HepG2 (cell line): ENCODE results near the gene C11orf58. TPM values are rescaled to one million over a fixed set of nuclear protein-coding genes. Genes with fewer than 3 reads are reported as not detected.

Experiments
- DPF2 ChIP-seq: sonication (generic); formaldehyde crosslinking; IDR thresholded peaks from 2 replicates; pipeline ENCODE4 v1.4.0; 2020; ENCODE audit warnings: mild to moderate bottlenecking, low read depth, missing genetic modification reagents, borderline replicate concordance
- ETS1 ChIP-seq: sonication (generic); formaldehyde crosslinking; IDR thresholded peaks from 2 replicates; pipeline ENCODE4 v1.4.0; 2020; ENCODE audit warnings: missing genetic modification reagents
- FOXK1 ChIP-seq: sonication (generic); formaldehyde crosslinking; IDR thresholded peaks from 2 replicates; pipeline ENCODE4 v1.4.0; 2020; ENCODE audit warnings: low read depth, missing genetic modification reagents, borderline replicate concordance
- HNRNPUL1 ChIP-seq: fragments of 200-400 bp; formaldehyde crosslinking; IDR thresholded peaks from 2 replicates; pipeline ENCODE4 v1.6.1; 2017; ENCODE audit warnings: low read depth, mild to moderate bottlenecking, low read length, moderate library complexity
- IRF2 ChIP-seq: IDR thresholded peaks from 2 replicates; pipeline ENCODE4 v1.6.1; 2018; ENCODE audit warnings: missing genetic modification reagents, missing compliant biosample characterization
- NCOA2 ChIP-seq: sonication (generic); formaldehyde crosslinking; IDR thresholded peaks from 2 replicates; pipeline ENCODE4 v1.8.0; 2022; ENCODE audit warnings: inconsistent platforms
- NR1H2 ChIP-seq: sonication (generic); formaldehyde crosslinking; IDR thresholded peaks from 2 replicates; pipeline ENCODE4 v1.8.1; 2022; ENCODE audit warnings: low read depth, missing genetic modification reagents, borderline replicate concordance
- NR2F6 ChIP-seq, 2 experiments: IDR thresholded peaks; 2 replicates each; pipeline ENCODE4 v1.6.1; 2016; ENCODE audit warnings: antibody characterized with exemption in 1 of 2, mild to moderate bottlenecking in 1 of 2
- PHF20 ChIP-seq: sonication (generic); formaldehyde crosslinking; IDR thresholded peaks from 2 replicates; pipeline ENCODE4 v1.5.0; 2020; ENCODE audit warnings: mild to moderate bottlenecking, missing genetic modification reagents
- RARG ChIP-seq: sonication (generic); formaldehyde crosslinking; IDR thresholded peaks from 2 replicates; pipeline ENCODE4 v1.4.0; 2020; ENCODE audit warnings: low read depth, mild to moderate bottlenecking, missing genetic modification reagents
- SMARCE1 ChIP-seq: fragments of 450-650 bp; IDR thresholded peaks from 2 replicates; pipeline ENCODE4 v1.6.1; 2017; ENCODE audit warnings: borderline replicate concordance
- TP53 ChIP-seq: sonication (generic); formaldehyde crosslinking; conservative IDR thresholded peaks from 2 replicates; pipeline ENCODE4 v1.4.0; 2020; ENCODE audit warnings: missing genetic modification reagents
- XBP1 ChIP-seq: sonication (generic); formaldehyde crosslinking; IDR thresholded peaks from 2 replicates; pipeline ENCODE4 v1.5.0; 2020; ENCODE audit warnings: missing genetic modification reagents
- ZEB1 ChIP-seq: IDR thresholded peaks from 2 replicates; pipeline ENCODE4 v1.6.1; 2012; ENCODE audit warnings: mild to moderate bottlenecking, low read depth, inconsistent platforms; ENCODE audit not compliant: insufficient replicate concordance
- ZFAT ChIP-seq: sonication (generic); formaldehyde crosslinking; conservative IDR thresholded peaks from 2 replicates; pipeline ENCODE4 v1.8.1; 2023; ENCODE audit warnings: missing genetic modification reagents, inconsistent platforms
- ZNF121 ChIP-seq: sonication (generic); formaldehyde crosslinking; IDR thresholded peaks from 2 replicates; pipeline ENCODE4 v1.5.0; 2020; ENCODE audit warnings: mild to moderate bottlenecking, missing genetic modification reagents
- ZNF331 ChIP-seq: sonication (generic); formaldehyde crosslinking; IDR thresholded peaks from 2 replicates; pipeline ENCODE4 v1.4.0; 2020; ENCODE audit warnings: missing genetic modification reagents
- ZNF337 ChIP-seq: sonication (generic); formaldehyde crosslinking; IDR thresholded peaks from 2 replicates; pipeline ENCODE4 v1.5.1; 2020; ENCODE audit warnings: missing genetic modification reagents, low read depth, mild to moderate bottlenecking, borderline replicate concordance
- ZNF468 ChIP-seq: sonication (generic); formaldehyde crosslinking; IDR thresholded peaks from 2 replicates; pipeline ENCODE4 v1.8.0; 2022; ENCODE audit warnings: mild to moderate bottlenecking, moderate library complexity, missing genetic modification reagents
- ZNF546 ChIP-seq: sonication (generic); formaldehyde crosslinking; conservative IDR thresholded peaks from 2 replicates; pipeline ENCODE4 v1.8.1; 2023; ENCODE audit warnings: mild to moderate bottlenecking, missing genetic modification reagents
- ZNF605 ChIP-seq: sonication (generic); formaldehyde crosslinking; IDR thresholded peaks from 2 replicates; pipeline ENCODE4 v1.8.0; 2022; ENCODE audit warnings: mild to moderate bottlenecking, missing genetic modification reagents
- ZNF670 ChIP-seq: sonication (generic); formaldehyde crosslinking; IDR thresholded peaks from 2 replicates; pipeline ENCODE4 v1.8.0; 2022; ENCODE audit warnings: mild to moderate bottlenecking, missing genetic modification reagents, borderline replicate concordance
- ZNF761 ChIP-seq: sonication (generic); formaldehyde crosslinking; conservative IDR thresholded peaks from 2 replicates; pipeline ENCODE4 v1.4.0; 2020; ENCODE audit warnings: mild to moderate bottlenecking, missing genetic modification reagents
- polyA plus RNA-seq, 8 experiments: library from polyadenylated mRNA; depleted of rRNA in 3 of 8; stranded (reverse) in 7 of 8; unstranded in 1 of 8; fragments of >200 nt; fragmentation: Illumina TruSeq in 4 of 8; extraction: Trizol in 4 of 8; gene quantifications; 2 replicates each; pipeline versions ENCODE4 v1.2.1 to v1.2.3, GENCODE V29; 2011 to 2016; ENCODE audit warnings: low read depth in 4 of 8, missing spikeins in 1 of 8, mixed read lengths in 1 of 8; ENCODE audit not compliant: insufficient read depth in 1 of 8
- total RNA-seq, 5 experiments: library from RNA; depleted of rRNA; stranded (reverse); fragments of >200 nt; fragmentation: Illumina TruSeq; extraction: Trizol; gene quantifications; 2 replicates each; pipeline ENCODE4 v1.2.3, GENCODE V29; 2016; ENCODE audit warnings: low read depth in 1 of 5
- TF ChIP-seq, protein P1 (sequence below): sonication (generic); formaldehyde crosslinking; IDR thresholded peaks from 2 replicates; pipeline ENCODE4 v1.4.0; 2020; ENCODE audit warnings: missing genetic modification reagents; ENCODE audit errors: not compliant biosample characterization
- TF ChIP-seq, protein P2 (sequence below): sonication (generic); formaldehyde crosslinking; IDR thresholded peaks from 2 replicates; pipeline ENCODE4 v1.4.0; 2020; ENCODE audit warnings: missing genetic modification reagents
- TF ChIP-seq, protein P3 (sequence below): sonication (generic); formaldehyde crosslinking; IDR thresholded peaks from 2 replicates; pipeline ENCODE4 v1.5.0; 2020; ENCODE audit warnings: missing genetic modification reagents, mild to moderate bottlenecking, borderline replicate concordance

The C11orf58 gene
- total and polyA plus RNA-seq, 2 of the 13 experiments (the other 11 are each of a cell fraction or from before 2014, with no cell fraction given): 83.8 to 167 TPM

DNA sequence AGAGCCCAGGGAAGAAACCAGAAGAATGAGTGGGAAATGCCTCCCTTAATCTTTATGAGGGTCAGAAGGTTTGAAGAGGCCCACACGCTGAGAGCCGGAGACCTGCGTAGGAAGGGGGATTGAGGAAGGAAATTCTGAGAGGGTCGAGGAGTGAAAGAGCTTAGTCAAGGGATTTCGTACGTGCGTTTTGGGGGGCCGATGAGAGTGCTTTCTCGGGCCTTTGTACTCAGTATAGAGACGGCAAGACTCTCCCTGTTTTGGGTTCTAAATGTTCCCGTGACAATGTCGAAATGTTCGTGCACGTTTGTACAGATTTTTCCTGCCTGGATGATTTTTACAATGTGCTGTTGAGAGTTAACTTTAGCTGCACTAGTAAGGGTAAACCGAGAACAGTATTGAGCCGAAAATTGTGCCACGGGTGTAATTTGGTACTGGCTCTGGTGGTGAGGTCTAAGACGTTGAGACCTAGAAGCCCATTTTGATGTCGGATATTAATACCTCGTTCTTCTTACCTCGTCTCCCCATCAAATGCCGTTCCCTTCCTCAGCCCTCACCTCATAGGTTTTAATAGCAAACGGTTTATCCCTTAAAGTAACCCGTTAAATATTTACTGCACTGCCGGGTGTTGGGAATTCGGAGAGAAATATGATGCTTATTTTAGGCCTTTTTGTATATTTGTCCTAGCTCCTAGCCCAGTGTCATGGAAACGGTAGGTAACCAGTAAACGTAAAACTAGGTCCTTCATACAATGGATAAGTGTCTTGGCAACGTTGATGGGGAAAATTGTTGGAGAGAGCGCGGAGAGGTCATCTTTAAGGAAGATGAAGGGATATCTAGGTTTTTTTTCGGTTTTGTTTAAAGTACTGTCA is 734 bp downstream of the C11orf58 start (continued):
- TF ChIP-seq, protein P1, sequence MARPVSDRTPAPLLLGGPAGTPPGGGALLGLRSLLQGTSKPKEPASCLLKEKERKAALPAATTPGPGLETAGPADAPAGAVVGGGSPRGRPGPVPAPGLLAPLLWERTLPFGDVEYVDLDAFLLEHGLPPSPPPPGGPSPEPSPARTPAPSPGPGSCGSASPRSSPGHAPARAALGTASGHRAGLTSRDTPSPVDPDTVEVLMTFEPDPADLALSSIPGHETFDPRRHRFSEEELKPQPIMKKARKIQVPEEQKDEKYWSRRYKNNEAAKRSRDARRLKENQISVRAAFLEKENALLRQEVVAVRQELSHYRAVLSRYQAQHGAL (CRISPR knock-in tag): no peak
- TF ChIP-seq ZEB1: peak; percentile 0
- no peak for TF ChIP-seq NR2F6 (IDR thresholded peaks at IDR 0.05)
- no peak for TF ChIP-seq NR2F6 (CRISPR knock-in tag; IDR thresholded peaks at IDR 0.05)
- TF ChIP-seq HNRNPUL1: no peak
- TF ChIP-seq ZNF761 (CRISPR knock-in tag): no peak
- TF ChIP-seq, protein P2, sequence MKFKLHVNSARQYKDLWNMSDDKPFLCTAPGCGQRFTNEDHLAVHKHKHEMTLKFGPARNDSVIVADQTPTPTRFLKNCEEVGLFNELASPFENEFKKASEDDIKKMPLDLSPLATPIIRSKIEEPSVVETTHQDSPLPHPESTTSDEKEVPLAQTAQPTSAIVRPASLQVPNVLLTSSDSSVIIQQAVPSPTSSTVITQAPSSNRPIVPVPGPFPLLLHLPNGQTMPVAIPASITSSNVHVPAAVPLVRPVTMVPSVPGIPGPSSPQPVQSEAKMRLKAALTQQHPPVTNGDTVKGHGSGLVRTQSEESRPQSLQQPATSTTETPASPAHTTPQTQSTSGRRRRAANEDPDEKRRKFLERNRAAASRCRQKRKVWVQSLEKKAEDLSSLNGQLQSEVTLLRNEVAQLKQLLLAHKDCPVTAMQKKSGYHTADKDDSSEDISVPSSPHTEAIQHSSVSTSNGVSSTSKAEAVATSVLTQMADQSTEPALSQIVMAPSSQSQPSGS (CRISPR knock-in tag): no peak; the same call in 1 of the 2 replicates
- peak; percentile 1; the same call in 1 of the 2 replicates for TF ChIP-seq XBP1 (CRISPR knock-in tag)
- TF ChIP-seq ZNF670 (CRISPR knock-in tag): no peak
- peak; percentile 2; the same call in 1 of the 2 replicates for TF ChIP-seq ZNF546 (CRISPR knock-in tag)
- peak; percentile 75; the same call in 1 of the 2 replicates for TF ChIP-seq ZNF605 (CRISPR knock-in tag)
- 0 out of 2 replicates have a peak, but pooled peaks have one; percentile 2 for TF ChIP-seq TP53 (CRISPR knock-in tag)
- no peak for TF ChIP-seq ZNF468 (CRISPR knock-in tag)
- no peak for TF ChIP-seq NR1H2
- 0 out of 2 replicates have a peak, but pooled peaks have one; percentile 6 for TF ChIP-seq PHF20 (CRISPR knock-in tag)
- TF ChIP-seq IRF2 (CRISPR knock-in tag): 0 out of 2 replicates have a peak, but pooled peaks have one; percentile 9
- TF ChIP-seq ZNF121 (CRISPR knock-in tag): 0 out of 2 replicates have a peak, but pooled peaks have one; percentile 3
- TF ChIP-seq SMARCE1: no peak
- TF ChIP-seq DPF2 (CRISPR knock-in tag): no peak
- TF ChIP-seq NCOA2 (CRISPR knock-in tag): no peak
- no peak for TF ChIP-seq FOXK1
- TF ChIP-seq RARG (CRISPR knock-in tag): no peak
- TF ChIP-seq ETS1 (CRISPR knock-in tag): no peak
- TF ChIP-seq, protein P3, sequence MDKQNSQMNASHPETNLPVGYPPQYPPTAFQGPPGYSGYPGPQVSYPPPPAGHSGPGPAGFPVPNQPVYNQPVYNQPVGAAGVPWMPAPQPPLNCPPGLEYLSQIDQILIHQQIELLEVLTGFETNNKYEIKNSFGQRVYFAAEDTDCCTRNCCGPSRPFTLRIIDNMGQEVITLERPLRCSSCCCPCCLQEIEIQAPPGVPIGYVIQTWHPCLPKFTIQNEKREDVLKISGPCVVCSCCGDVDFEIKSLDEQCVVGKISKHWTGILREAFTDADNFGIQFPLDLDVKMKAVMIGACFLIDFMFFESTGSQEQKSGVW (CRISPR knock-in tag): no peak
- TF ChIP-seq ZNF337 (CRISPR knock-in tag): no peak
- TF ChIP-seq ZFAT (CRISPR knock-in tag): 0 out of 2 replicates have a peak, but pooled peaks have one; percentile 1
- TF ChIP-seq ZNF331 (CRISPR knock-in tag): no peak
